Cardiac ventricle fibroblast (primary cell): Measurements from ENCODE around the gene IL4. TPM values are rescaled to one million over a fixed set of nuclear protein-coding genes. Genes with fewer than 3 reads are reported as not detected.

Experiments
- total RNA-seq: library from RNA; depleted of rRNA; stranded (reverse); fragments of >200 nt; gene quantifications from 2 replicates; pipeline ENCODE4 v1.2.3, GENCODE V29; 2015

IL4 gene
- total RNA-seq, result not detected in 2 replicates

GRCh38 chr5:132673939-132674630 is at the start of gene IL4:
Gene IL4, plus strand, starts transcription at chr5:132673989. Its CDS starts 62 bp downstream, at chr5:132674051.

GRCh38 chr5:132657676-132658380 is 16.0 kb upstream of the IL4 start, which contains the start of gene IL13:
Gene IL13, plus strand, starts transcription at chr5:132658173. Its CDS starts 14 bp downstream, at chr5:132658187.

Other genes starting within 250 kb of the IL4 start
- 18.1 and 20.9 TPM in 2 replicates for gene IRF1, start 183.2 kb upstream of the IL4 start, total RNA-seq
- gene IL5, start 130.5 kb upstream of the IL4 start, total RNA-seq, result not detected in 2 replicates
- gene RAD50, start 117.0 kb upstream of the IL4 start, total RNA-seq, result 17.7 and 30.0 TPM in 2 replicates
- gene IL13, start 15.8 kb upstream of the IL4 start, total RNA-seq, result not detected in 2 replicates
- gene KIF3A, start 63.6 kb downstream of the IL4 start, total RNA-seq, result 3.9 and 4.6 TPM in 2 replicates
- gene CCNI2, start 73.4 kb downstream of the IL4 start, total RNA-seq, result not detected in 2 replicates
- gene SEPTIN8, start 103.2 kb downstream of the IL4 start, total RNA-seq, result 24.6 and 34.2 TPM in 2 replicates
- not detected in 2 replicates for gene SOWAHA, start 139.3 kb downstream of the IL4 start, total RNA-seq
- 6.2 and 8.9 TPM in 2 replicates for gene SHROOM1, start 156.7 kb downstream of the IL4 start, total RNA-seq
- gene GDF9, start 192.5 kb downstream of the IL4 start, total RNA-seq, result 0.20 TPM in 1 of 2 replicates, not detected in the other
- gene UQCRQ, start 192.7 kb downstream of the IL4 start, total RNA-seq, result 137 and 161 TPM in 2 replicates
- gene LEAP2, start 199.7 kb downstream of the IL4 start, total RNA-seq, result 0.10 and 0.37 TPM in 2 replicates